Measurements from ENCODE around the gene AFAP1.

- no peak for TF ChIP-seq CTCF (IDR thresholded peaks at IDR 0.05)
- no peak for TF ChIP-seq EZH2 (IDR thresholded peaks at IDR 0.05)
These were observed 206.5 kb downstream of the AFAP1 start for GRCh38 chr4:7733201-7733600.

Data from neural progenitor cell (in vitro differentiated cells).